Measurements from ENCODE around the gene ITGB6.

Gene ITGB6

DNA sequence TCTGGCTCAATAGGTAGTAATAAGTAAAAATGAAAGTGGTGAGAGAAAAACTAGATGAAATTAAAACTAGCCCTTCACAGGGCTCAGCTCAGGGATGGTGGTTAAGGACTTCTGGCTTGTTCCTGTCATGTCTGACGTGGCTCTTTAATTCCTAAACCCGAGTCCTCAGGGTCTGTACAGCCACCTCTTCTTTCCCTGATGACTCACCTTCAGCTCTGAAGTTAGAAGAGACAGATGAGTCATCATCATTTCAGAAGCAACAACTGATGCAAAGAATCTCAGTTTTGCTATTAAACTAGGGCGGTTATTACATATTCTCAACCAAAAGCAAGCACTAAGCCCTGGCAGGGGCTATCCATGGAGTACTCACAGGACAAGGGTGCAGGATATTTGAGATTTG is 24.0 kb upstream of the ITGB6 start:
- Histone ChIP-seq H3K4me2 (ENCODE audit: low read length, poor library complexity, severe bottlenecking) (no peak overlapping the region), H2AK5ac (ENCODE audit: low read length, severe bottlenecking) (peak overlapping the region; percentile 92), H3K9ac (ENCODE audit: low read length) (peak overlapping the region; percentile 70), H3K18ac (ENCODE audit: low read depth in 1 of 2, low read length in 2 of 2) (no peak overlapping the region), H2BK5ac (ENCODE audit: low read depth, low read length, poor library complexity, severe bottlenecking) (peak overlapping the region; percentile 59), H3K4me3 (ENCODE audit: insufficient read depth in 1 of 2, low read depth in 1 of 2, low read length in 2 of 2) (no peak overlapping the region), H3K14ac (ENCODE audit: low read length in 2 of 2) (no peak overlapping the region), H4K8ac (ENCODE audit: low read length) (no peak overlapping the region), H3K79me1 (replicated peaks; ENCODE audit: low read length, poor library complexity, severe bottlenecking) (peaks cover 14% of the 10 kb centered on the region), H3K4me1 (ENCODE audit: control insufficient read depth, insufficient read depth, low read depth, low read length) (peaks cover 39% of the 10 kb centered on the region), H3K27ac (ENCODE audit: low read length, poor library complexity, severe bottlenecking) (peak overlapping the region; percentile 84), H2BK12ac (ENCODE audit: low read length in 2 of 2) (no peak overlapping the region), H2AFZ (ENCODE audit: low read depth, low read length) (no peak overlapping the region), H3K27me3 (ENCODE audit: control insufficient read depth in 1 of 2, insufficient read depth in 1 of 2, low read length in 2 of 2) (no peaks in the 10 kb centered on the region), H2BK15ac (ENCODE audit: low read depth, poor library complexity, severe bottlenecking) (no peak overlapping the region), H3K9me3 (ENCODE audit: control insufficient read depth, low read length) (no peaks in the 10 kb centered on the region), H4K91ac (ENCODE audit: low read length) (no peak overlapping the region), H2BK120ac (ENCODE audit: low read depth, low read length) (no peak overlapping the region), H3K36me3 (ENCODE audit: control insufficient read depth in 1 of 2, insufficient read depth in 2 of 2, low read depth in 1 of 2, low read length in 2 of 2) (peaks cover 0 to 3% of the 10 kb centered on the region in 2 experiments), H3K23ac (ENCODE audit: low read length in 2 of 2) (no peak overlapping the region), H3K4ac (ENCODE audit: low read depth in 1 of 2, low read length in 2 of 2) (no peak overlapping the region)
- WGBS = 0% methylated on average over 2 of the region's 3 CpGs
- DNase-seq = peak; percentile 97

DNA sequence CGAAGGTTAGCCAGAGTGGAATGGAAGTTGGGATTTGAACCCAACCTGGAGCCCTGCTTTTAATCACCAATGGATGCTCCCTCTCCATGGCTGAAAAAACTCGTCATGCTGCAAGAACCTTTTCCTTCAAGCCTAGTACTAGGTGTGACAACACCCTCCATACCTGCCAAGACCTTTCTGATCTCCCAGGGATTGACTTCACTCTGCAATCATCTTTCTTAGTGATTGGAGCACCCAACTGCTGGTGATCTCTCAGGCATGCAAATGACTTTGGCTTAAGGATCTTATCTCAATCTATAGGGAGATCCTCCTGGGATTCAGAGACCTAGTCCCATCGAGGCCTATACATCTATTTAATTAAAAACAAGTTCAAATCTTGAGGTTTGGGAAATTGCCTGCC is 23.5 kb upstream of the ITGB6 start:
- no peak overlapping the region for H2AFZ ChIP-seq (ENCODE audit: low read depth, low read length)
- H3K27me3 ChIP-seq (ENCODE audit: control insufficient read depth in 1 of 2, insufficient read depth in 1 of 2, low read length in 2 of 2) = no peaks in the 10 kb centered on the region
- H2BK120ac ChIP-seq (ENCODE audit: low read depth, low read length) = no peak overlapping the region
- no peak overlapping the region for H4K91ac ChIP-seq (ENCODE audit: low read length)
- H3K36me3 ChIP-seq (ENCODE audit: control insufficient read depth in 1 of 2, insufficient read depth in 2 of 2, low read depth in 1 of 2, low read length in 2 of 2) = peaks cover 0 to 3% of the 10 kb centered on the region in 2 experiments
- peak overlapping the region; percentile 90 for H2AK5ac ChIP-seq (ENCODE audit: low read length, severe bottlenecking)
- peak overlapping the region; percentile 84 for H3K27ac ChIP-seq (ENCODE audit: low read length, poor library complexity, severe bottlenecking)
- H3K14ac ChIP-seq (ENCODE audit: low read length in 2 of 2) = no peak overlapping the region
- peak overlapping the region; percentile 51 to 72 for H2BK12ac ChIP-seq (ENCODE audit: low read length in 2 of 2)
- no peak overlapping the region for H3K4me2 ChIP-seq (ENCODE audit: low read length, poor library complexity, severe bottlenecking)
- no peaks in the 10 kb centered on the region for H3K9me3 ChIP-seq (ENCODE audit: control insufficient read depth, low read length)
- peaks cover 14% of the 10 kb centered on the region for H3K79me1 ChIP-seq (replicated peaks; ENCODE audit: low read length, poor library complexity, severe bottlenecking)
- H2BK5ac ChIP-seq (ENCODE audit: low read depth, low read length, poor library complexity, severe bottlenecking) = peak overlapping the region; percentile 59
- no peak overlapping the region for H3K23ac ChIP-seq (ENCODE audit: low read length in 2 of 2)
- H2BK15ac ChIP-seq (ENCODE audit: low read depth, poor library complexity, severe bottlenecking) = no peak overlapping the region
- WGBS = 95% methylated on average over 2 of the region's 3 CpGs
- no peak overlapping the region for H4K8ac ChIP-seq (ENCODE audit: low read length)
- H3K18ac ChIP-seq (ENCODE audit: low read depth in 1 of 2, low read length in 2 of 2) = no peak overlapping the region
- H3K4me3 ChIP-seq (ENCODE audit: insufficient read depth in 1 of 2, low read depth in 1 of 2, low read length in 2 of 2) = no peak overlapping the region
- DNase-seq = no peak
- peak overlapping the region; percentile 70 for H3K9ac ChIP-seq (ENCODE audit: low read length)
- peak overlapping the region in 1 of 2 experiments; percentile 12 for H3K4ac ChIP-seq (ENCODE audit: low read depth in 1 of 2, low read length in 2 of 2)
- H3K4me1 ChIP-seq (ENCODE audit: control insufficient read depth, insufficient read depth, low read depth, low read length) = peaks cover 39% of the 10 kb centered on the region

DNA sequence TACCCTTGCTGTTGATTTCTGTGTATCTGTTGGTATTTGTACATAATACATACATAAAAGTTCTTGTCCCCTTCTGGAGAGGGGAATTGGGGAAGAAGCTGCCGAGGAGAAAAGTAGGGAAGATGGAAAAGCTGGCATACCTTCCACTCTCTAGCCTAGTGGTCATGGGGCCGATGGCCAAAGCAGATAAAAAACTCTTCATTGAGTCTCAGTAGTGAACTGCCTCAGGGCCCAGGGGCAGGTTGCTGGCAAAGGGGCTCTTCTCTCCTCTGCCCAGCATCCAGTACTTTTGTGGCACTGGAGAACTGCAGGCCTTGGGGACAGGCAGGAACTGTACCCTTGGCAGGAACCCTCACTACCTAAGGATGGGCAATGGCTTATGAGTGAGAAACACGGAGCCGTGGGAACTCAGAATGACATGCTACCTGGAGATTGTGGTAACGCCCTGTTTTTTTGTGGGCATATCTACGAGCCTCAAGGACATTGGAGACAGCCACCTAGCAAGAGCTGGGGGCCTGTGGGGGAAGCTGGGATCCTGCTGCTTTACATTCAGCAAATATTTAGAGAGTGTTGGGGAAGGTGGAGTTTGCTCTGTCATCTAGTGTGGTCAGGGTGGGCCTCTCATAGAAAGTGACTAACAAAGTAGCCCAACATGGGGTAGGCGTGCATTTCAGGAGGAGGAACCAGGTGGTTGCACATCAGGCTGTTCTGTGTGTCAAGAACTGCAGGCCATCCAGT is 22.6 kb upstream of the ITGB6 start:
- Histone ChIP-seq H4K91ac (ENCODE audit: low read length) (no peak overlapping the region), H2BK120ac (ENCODE audit: low read depth, low read length) (no peak overlapping the region), H3K27ac (ENCODE audit: low read length, poor library complexity, severe bottlenecking) (peak overlapping the region; percentile 84), H2BK5ac (ENCODE audit: low read depth, low read length, poor library complexity, severe bottlenecking) (peak overlapping the region; percentile 67), H2AK5ac (ENCODE audit: low read length, severe bottlenecking) (peak overlapping the region; percentile 90), H3K27me3 (ENCODE audit: control insufficient read depth in 1 of 2, insufficient read depth in 1 of 2, low read length in 2 of 2) (no peaks in the 10 kb centered on the region), H3K4me3 (ENCODE audit: insufficient read depth in 1 of 2, low read depth in 1 of 2, low read length in 2 of 2) (no peak overlapping the region), H4K8ac (ENCODE audit: low read length) (peak overlapping the region; percentile 10), H3K9me3 (ENCODE audit: control insufficient read depth, low read length) (no peaks in the 10 kb centered on the region), H3K18ac (ENCODE audit: low read depth in 1 of 2, low read length in 2 of 2) (peak overlapping the region; percentile 67 to 90), H2AFZ (ENCODE audit: low read depth, low read length) (no peak overlapping the region), H3K4ac (ENCODE audit: low read depth in 1 of 2, low read length in 2 of 2) (peak overlapping the region in 1 of 2 experiments; percentile 19), H3K9ac (ENCODE audit: low read length) (peak overlapping the region; percentile 61), H3K14ac (ENCODE audit: low read length in 2 of 2) (peak overlapping the region in 1 of 2 experiments; percentile 50), H3K4me1 (ENCODE audit: control insufficient read depth, insufficient read depth, low read depth, low read length) (peaks cover 38% of the 10 kb centered on the region), H3K79me1 (replicated peaks; ENCODE audit: low read length, poor library complexity, severe bottlenecking) (peaks cover 14% of the 10 kb centered on the region), H3K23ac (ENCODE audit: low read length in 2 of 2) (no peak overlapping the region), H2BK15ac (ENCODE audit: low read depth, poor library complexity, severe bottlenecking) (peak overlapping the region; percentile 7), H3K4me2 (ENCODE audit: low read length, poor library complexity, severe bottlenecking) (no peak overlapping the region), H2BK12ac (ENCODE audit: low read length in 2 of 2) (peak overlapping the region; percentile 64 to 65), H3K36me3 (ENCODE audit: control insufficient read depth in 1 of 2, insufficient read depth in 2 of 2, low read depth in 1 of 2, low read length in 2 of 2) (peaks cover 0 to 3% of the 10 kb centered on the region in 2 experiments)
- WGBS = 91% methylated on average over 7 of the region's 7 CpGs
- no peak for DNase-seq

DNA sequence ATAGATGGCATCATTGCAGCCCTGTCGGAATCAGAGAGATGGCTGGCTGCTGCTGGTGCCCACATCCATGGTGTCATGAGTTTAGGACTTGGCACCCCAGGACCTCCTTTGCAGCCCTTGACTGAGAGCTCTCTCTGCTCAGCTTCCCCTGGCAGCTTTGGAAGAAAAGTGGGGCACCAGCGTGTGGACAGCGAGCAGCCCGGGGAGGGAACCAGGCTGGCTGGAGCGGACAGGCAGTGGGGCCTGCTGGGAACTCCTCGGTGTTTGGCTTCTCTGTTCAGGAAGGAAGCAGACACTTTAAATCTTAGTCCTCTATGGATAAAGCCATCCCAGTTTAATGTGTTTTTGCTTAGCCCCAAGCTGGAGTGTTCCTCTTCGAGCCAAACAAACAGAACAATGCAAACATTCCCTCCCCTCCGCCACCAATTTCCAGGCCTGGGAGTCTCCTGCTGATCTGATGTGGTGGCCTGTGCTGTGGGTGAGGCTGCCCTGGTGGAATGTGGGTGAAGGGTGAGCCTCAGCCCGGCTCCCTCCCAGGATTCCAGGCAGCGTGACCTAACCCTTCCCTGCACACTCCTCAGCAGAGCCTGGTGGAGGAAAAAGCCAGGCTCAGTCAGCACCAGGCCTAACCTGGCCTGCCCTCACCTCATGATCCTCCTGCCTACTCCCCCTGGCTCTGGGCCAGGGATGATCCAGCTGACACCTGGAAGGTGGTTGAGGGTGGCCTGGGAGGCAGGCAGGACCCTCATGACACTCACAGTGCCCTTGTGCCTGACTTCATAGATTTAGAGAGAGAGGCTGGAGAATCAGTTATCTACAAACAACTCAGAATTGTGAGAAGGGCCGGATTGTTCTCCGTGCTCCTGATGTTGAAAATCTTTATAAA is 21.6 kb upstream of the ITGB6 start:
- Histone ChIP-seq H3K9ac (ENCODE audit: low read length) (peak overlapping the region; percentile 61), H4K8ac (ENCODE audit: low read length) (peak overlapping the region; percentile 99), H2AK5ac (ENCODE audit: low read length, severe bottlenecking) (peak overlapping the region; percentile 90), H3K4me3 (ENCODE audit: insufficient read depth in 1 of 2, low read depth in 1 of 2, low read length in 2 of 2) (no peak overlapping the region), H3K9me3 (ENCODE audit: control insufficient read depth, low read length) (no peaks in the 10 kb centered on the region), H3K14ac (ENCODE audit: low read length in 2 of 2) (peak overlapping the region in 1 of 2 experiments; percentile 72), H3K4me2 (ENCODE audit: low read length, poor library complexity, severe bottlenecking) (no peak overlapping the region), H3K23ac (ENCODE audit: low read length in 2 of 2) (no peak overlapping the region), H2BK15ac (ENCODE audit: low read depth, poor library complexity, severe bottlenecking) (peak overlapping the region; percentile 92), H3K27me3 (ENCODE audit: control insufficient read depth in 1 of 2, insufficient read depth in 1 of 2, low read length in 2 of 2) (no peaks in the 10 kb centered on the region), H3K18ac (ENCODE audit: low read depth in 1 of 2, low read length in 2 of 2) (peak overlapping the region; percentile 73 to 96), H3K4ac (ENCODE audit: low read depth in 1 of 2, low read length in 2 of 2) (peak overlapping the region; percentile 26 to 97), H3K36me3 (ENCODE audit: control insufficient read depth in 1 of 2, insufficient read depth in 2 of 2, low read depth in 1 of 2, low read length in 2 of 2) (peaks cover 0 to 3% of the 10 kb centered on the region in 2 experiments), H2BK5ac (ENCODE audit: low read depth, low read length, poor library complexity, severe bottlenecking) (peak overlapping the region; percentile 94), H2BK12ac (ENCODE audit: low read length in 2 of 2) (peak overlapping the region; percentile 81 to 87), H3K4me1 (ENCODE audit: control insufficient read depth, insufficient read depth, low read depth, low read length) (peaks cover 33% of the 10 kb centered on the region), H2AFZ (ENCODE audit: low read depth, low read length) (peak overlapping the region; percentile 44), H2BK120ac (ENCODE audit: low read depth, low read length) (peak overlapping the region; percentile 44), H3K79me1 (replicated peaks; ENCODE audit: low read length, poor library complexity, severe bottlenecking) (peaks cover 14% of the 10 kb centered on the region), H4K91ac (ENCODE audit: low read length) (peak overlapping the region; percentile 87), H3K27ac (ENCODE audit: low read length, poor library complexity, severe bottlenecking) (peak overlapping the region; percentile 84)
- DNase-seq = peak; percentile 70
- 89% methylated on average over 8 of the region's 12 CpGs for WGBS
